HFFc6 (cell line): Measurements from ENCODE around the gene MRPL38. TPM values are rescaled to one million over a fixed set of nuclear protein-coding genes. Genes with fewer than 3 reads are reported as not detected.
"Not testable (repeated sequence)": the region's sequence is repeated elsewhere in the genome, so short reads cannot be mapped to it uniquely, and the experiment has no call there.

ENCODE experiments used
- DNase-seq: peaks from one replicate; pipeline ENCODE4 v3.0.0-alpha.2; 2018
- H3K27ac Mint-ChIP-seq: 2 replicates; pipeline ENCODE4 v1.8.0; 2020; ENCODE audit warnings: mild to moderate bottlenecking, mixed read lengths
- H3K27me3 Mint-ChIP-seq: 2 replicates; pipeline ENCODE4 v1.8.0; 2021; ENCODE audit warnings: mild to moderate bottlenecking, moderate library complexity, mixed read lengths; ENCODE audit not compliant: insufficient read depth
- H3K36me3 Mint-ChIP-seq: 2 replicates; pipeline ENCODE4 v1.8.0; 2021; ENCODE audit warnings: low read depth, mixed read lengths
- H3K4me1 Mint-ChIP-seq: 2 replicates; pipeline ENCODE4 v1.8.0; 2020; ENCODE audit warnings: low read depth, mixed read lengths
- H3K4me3 Mint-ChIP-seq: 2 replicates; pipeline ENCODE4 v1.8.0; 2020; ENCODE audit warnings: mild to moderate bottlenecking, moderate library complexity, mixed read lengths
- H3K9me3 Mint-ChIP-seq: 2 replicates; pipeline ENCODE4 v1.8.0; 2020; ENCODE audit warnings: mild to moderate bottlenecking, mixed read lengths
- total RNA-seq, 6 experiments: library from RNA; stranded (reverse); fragmentation: NEBNext Ultra II Directional; extraction: Animal tissue kit (Norgen Biotek cat#: 25700); gene quantifications; 2 replicates in 1 of 6; 3 replicates in 5 of 6; pipeline ENCODE4 v1.2.3, GENCODE V29; 2021
- TF ChIP-seq, protein P1 (sequence below): fragments of 200-600 bp; sonication (generic); IDR thresholded peaks from 2 replicates; pipeline ENCODE4 v1.5.0; 2021; ENCODE audit warnings: antibody characterized with exemption, mild to moderate bottlenecking

MRPL38 gene
- total RNA-seq, 6 experiments from 2014 or later = 64.9 to 89.8 (median 70.3) TPM

DNA sequence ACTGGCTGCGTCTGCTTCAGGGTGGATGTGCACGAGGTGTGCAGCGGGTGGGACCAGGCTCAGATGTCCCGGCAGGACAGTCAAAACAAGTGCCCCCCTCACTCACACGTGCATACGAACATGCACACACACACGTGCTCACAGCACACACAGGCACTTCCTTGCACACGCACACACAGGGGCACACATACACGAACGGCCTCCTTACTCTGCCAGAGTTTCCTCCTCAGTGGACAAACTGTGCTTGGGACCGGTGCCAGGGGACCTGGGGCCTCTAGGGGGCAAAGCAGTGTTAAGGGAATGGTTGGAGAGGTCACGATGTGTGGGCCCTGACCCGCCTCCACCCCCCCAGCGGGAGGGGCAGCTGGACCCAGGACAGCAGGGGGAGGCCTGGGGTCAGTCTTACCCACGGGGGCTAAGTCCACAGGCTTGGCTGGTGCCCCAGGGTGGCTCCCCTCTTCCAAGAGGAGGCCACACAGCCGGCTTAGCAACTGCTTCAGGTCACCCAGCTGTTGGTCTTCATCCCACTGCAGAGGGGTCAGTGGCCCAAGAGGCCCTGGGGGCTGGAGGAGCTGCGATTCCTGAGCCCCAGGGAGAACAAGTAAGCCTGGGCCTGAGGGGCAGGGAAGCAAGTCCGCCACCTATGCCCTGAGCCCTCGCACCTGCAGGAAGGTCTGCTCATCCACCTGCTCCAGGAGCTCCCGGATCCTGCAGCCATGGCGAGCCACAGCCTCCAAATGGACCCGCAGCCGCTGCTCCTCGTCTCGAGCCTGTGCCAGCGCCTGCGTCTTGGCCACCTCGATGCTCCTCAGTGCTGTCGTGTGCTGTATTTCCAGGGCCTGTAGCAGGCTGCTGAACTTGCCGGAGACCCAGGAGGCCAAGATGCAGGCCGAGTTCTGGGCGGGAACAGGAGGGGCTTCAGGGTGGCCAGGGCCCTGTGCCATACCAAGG is 12.8 kb downstream of the MRPL38 start:
- no peak overlapping the region for H3K4me3 Mint-ChIP-seq
- peaks cover 6% of the 10 kb centered on the region for H3K27me3 Mint-ChIP-seq
- peaks cover 11% of the 10 kb centered on the region for H3K4me1 Mint-ChIP-seq
- TF ChIP-seq, protein P1, sequence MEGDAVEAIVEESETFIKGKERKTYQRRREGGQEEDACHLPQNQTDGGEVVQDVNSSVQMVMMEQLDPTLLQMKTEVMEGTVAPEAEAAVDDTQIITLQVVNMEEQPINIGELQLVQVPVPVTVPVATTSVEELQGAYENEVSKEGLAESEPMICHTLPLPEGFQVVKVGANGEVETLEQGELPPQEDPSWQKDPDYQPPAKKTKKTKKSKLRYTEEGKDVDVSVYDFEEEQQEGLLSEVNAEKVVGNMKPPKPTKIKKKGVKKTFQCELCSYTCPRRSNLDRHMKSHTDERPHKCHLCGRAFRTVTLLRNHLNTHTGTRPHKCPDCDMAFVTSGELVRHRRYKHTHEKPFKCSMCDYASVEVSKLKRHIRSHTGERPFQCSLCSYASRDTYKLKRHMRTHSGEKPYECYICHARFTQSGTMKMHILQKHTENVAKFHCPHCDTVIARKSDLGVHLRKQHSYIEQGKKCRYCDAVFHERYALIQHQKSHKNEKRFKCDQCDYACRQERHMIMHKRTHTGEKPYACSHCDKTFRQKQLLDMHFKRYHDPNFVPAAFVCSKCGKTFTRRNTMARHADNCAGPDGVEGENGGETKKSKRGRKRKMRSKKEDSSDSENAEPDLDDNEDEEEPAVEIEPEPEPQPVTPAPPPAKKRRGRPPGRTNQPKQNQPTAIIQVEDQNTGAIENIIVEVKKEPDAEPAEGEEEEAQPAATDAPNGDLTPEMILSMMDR = no peak
- H3K36me3 Mint-ChIP-seq = no peaks in the 10 kb centered on the region
- no peak for DNase-seq
- H3K9me3 Mint-ChIP-seq = no peaks in the 10 kb centered on the region
- no peak overlapping the region for H3K27ac Mint-ChIP-seq

DNA sequence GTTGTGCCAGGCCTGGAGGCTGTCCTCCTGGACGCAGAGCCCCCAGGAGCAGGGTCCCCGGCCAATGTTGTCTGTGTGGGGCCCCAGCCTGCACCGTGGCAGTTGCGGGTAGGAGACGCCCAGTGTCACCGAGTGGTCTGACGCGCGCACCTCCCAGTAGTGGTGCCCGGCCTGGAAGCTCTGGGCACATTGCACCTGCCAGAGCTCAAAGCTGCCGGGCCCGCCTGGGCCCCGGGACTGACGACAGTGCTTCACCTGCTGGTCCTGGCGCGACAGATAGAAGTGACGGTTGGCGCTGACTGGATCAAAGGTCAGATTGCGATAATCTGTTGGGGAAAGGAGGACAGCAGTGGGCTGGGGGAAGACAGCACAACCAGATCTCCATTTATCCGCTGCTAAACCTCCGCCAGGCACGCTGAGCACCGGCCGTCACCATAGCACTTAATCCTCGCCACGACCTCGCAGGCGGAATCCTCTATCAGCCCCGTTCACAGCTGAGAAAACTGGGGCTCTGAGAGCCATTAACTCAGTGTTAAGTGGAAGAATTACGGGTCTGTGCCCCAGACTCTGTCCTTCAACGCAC is 13.6 kb downstream of the MRPL38 start:
- DNase-seq = no peak
- Mint-ChIP-seq H3K4me3 (no peak overlapping the region), H3K4me1 (peaks cover 11% of the 10 kb centered on the region), H3K27ac (no peak overlapping the region), H3K27me3 (peaks cover 7% of the 10 kb centered on the region), H3K36me3 (no peaks in the 10 kb centered on the region), H3K9me3 (no peaks in the 10 kb centered on the region)
- TF ChIP-seq, protein P1 = no peak

DNA sequence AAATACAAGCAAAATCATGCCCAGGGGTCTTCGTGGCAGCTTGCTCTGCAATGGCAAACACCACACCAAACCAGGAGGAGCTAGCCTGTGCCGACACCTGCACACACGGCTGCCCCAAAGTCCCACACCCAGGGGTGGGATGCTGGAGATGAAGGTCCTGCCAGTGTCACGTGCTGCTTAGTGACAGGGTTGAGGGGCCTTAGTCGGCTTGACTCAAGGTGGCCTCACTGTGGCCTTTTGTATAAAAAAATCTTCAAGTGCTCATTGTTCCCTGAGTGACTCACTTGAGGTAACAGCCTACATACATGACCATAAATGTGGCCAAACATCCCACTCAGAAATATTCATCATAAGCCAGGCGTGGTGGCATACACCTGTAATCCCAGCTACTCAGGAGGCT is 15.2 kb downstream of the MRPL38 start:
- no peak for DNase-seq
- H3K4me3 Mint-ChIP-seq = no peak overlapping the region
- H3K27me3 Mint-ChIP-seq = peaks cover 9% of the 10 kb centered on the region
- H3K4me1 Mint-ChIP-seq = no peaks in the 10 kb centered on the region
- TF ChIP-seq, protein P1 = no peak
- no peaks in the 10 kb centered on the region for H3K36me3 Mint-ChIP-seq
- no peak overlapping the region for H3K27ac Mint-ChIP-seq
- no peaks in the 10 kb centered on the region for H3K9me3 Mint-ChIP-seq

DNA sequence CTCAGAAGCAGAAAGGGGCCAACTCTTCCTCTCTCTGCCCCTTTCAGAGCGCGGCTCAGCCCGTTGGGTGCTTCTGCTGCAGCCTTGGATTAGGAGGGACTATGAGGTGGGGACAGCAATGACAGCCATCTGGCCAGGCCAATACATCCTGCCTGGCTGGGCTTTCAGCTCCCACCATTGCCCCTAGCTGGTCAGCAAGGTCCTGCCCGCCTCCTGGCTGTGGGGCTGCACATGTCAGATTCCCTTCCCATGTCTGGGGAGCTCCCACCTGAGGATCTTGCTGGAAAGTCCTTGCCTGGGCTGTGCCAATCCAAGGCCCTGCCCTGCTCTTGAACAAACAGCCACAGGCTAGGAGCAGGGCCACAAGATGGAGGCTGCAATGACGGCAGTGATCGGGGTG is 16.2 kb downstream of the MRPL38 start:
- no peak for DNase-seq
- Mint-ChIP-seq H3K9me3 (no peaks in the 10 kb centered on the region), H3K4me3 (no peak overlapping the region), H3K27me3 (peaks cover 9% of the 10 kb centered on the region), H3K27ac (no peak overlapping the region), H3K4me1 (no peaks in the 10 kb centered on the region), H3K36me3 (no peaks in the 10 kb centered on the region)
- TF ChIP-seq, protein P1 = no peak

DNA sequence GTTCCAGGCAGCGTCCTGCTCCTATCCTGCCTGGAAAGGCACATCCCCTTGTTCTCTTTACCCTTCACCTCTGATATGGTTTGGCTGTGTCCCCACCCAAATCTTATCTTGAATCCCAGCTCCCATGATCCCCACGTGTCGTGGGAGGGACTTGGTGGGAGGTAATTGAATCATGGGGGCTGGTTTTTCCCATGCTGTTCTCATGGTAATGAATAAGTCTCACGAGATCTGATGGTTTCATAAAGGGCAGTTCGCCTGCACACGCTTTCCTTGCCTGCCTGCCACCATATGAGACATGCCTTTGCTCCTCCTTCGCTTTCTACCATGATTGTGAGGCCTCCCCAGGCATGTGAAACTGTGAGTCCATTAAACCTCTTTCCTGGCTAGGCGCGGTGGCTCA is 18.8 kb downstream of the MRPL38 start:
- DNase-seq, H3K36me3 Mint-ChIP-seq, H3K4me1 Mint-ChIP-seq, H3K9me3 Mint-ChIP-seq, H3K27ac Mint-ChIP-seq, H3K4me3 Mint-ChIP-seq: not testable (repeated sequence)
- H3K27me3 Mint-ChIP-seq = peaks cover 16% of the 10 kb centered on the region

DNA sequence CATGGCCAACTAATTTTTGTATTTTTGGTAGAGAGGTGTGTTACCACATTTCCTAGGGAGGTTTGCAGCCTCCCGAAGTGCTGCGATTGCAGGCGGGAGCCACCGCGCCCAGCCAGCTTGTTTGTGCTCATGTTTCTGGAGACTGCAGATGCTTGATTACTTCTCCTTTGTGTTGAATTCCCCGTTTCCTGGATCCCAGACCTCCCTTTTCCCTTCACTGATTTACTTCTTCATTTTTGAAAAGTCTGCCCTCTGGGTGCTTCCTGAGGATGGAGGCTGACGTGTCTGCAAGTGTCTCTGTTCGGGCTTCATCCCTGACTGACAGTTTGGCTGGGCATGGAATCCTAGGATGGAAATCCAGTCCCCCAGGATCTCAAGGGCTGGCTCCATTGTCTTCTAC is 19.3 kb downstream of the MRPL38 start:
- TF ChIP-seq, protein P1 = no peak
- DNase-seq = no peak
- no peaks in the 10 kb centered on the region for H3K36me3 Mint-ChIP-seq
- H3K4me3 Mint-ChIP-seq = no peak overlapping the region
- H3K9me3 Mint-ChIP-seq = no peaks in the 10 kb centered on the region
- H3K27me3 Mint-ChIP-seq = peaks cover 16% of the 10 kb centered on the region
- no peak overlapping the region for H3K27ac Mint-ChIP-seq
- H3K4me1 Mint-ChIP-seq = no peaks in the 10 kb centered on the region
